ENCODE measurements around the gene ST6GALNAC5. TPM values are rescaled to one million over a fixed set of nuclear protein-coding genes. Genes with fewer than 3 reads are reported as not detected.

Gene ST6GALNAC5
- polyA plus RNA-seq, 1 experiment: 1.6 TPM

GRCh38 chr1:77037038-77037437 lies 169.8 kb downstream of the ST6GALNAC5 start:
- ChIA-PET POLR2A (no interaction called here), CTCF (no interaction called here)
- no peak for DNase-seq (ENCODE audit: low read depth, low spot score)
- Histone ChIP-seq H3K9me3 (ENCODE audit: control insufficient read depth, insufficient read depth, low read length) (no peaks in the 10 kb centered on the region), H3K4me3 (ENCODE audit: low read depth, low read length) (no peak overlapping the region), H3K27ac (ENCODE audit: low read depth, low read length) (no peak overlapping the region), H3K27me3 (ENCODE audit: control insufficient read depth, insufficient read depth, low read length) (peaks cover 10% of the 10 kb centered on the region)
- no peak for TF ChIP-seq CTCF (IDR thresholded peaks at IDR 0.05; ENCODE audit: low read depth, low read length)

- CTCF ChIA-PET: no interaction called here
- no peak for TF ChIP-seq CTCF (IDR thresholded peaks at IDR 0.05; ENCODE audit: low read depth, low read length)
- Histone ChIP-seq H3K27ac (ENCODE audit: low read depth, low read length) (no peak overlapping the region), H3K27me3 (ENCODE audit: control insufficient read depth, insufficient read depth, low read length) (peaks cover 10% of the 10 kb centered on the region), H3K9me3 (ENCODE audit: control insufficient read depth, insufficient read depth, low read length) (no peaks in the 10 kb centered on the region), H3K4me3 (ENCODE audit: low read depth, low read length) (no peak overlapping the region)
- DNase-seq (ENCODE audit: low read depth, low spot score): no peak
- POLR2A ChIA-PET: no interaction called here
These were observed 170.7 kb downstream of the ST6GALNAC5 start for GRCh38 chr1:77038000-77038399.

- Histone ChIP-seq H3K27me3 (ENCODE audit: control insufficient read depth, insufficient read depth, low read length) (peaks cover 3% of the 10 kb centered on the region), H3K4me3 (ENCODE audit: low read depth, low read length) (no peak overlapping the region), H3K27ac (ENCODE audit: low read depth, low read length) (no peak overlapping the region), H3K9me3 (ENCODE audit: control insufficient read depth, insufficient read depth, low read length) (peaks cover 1% of the 10 kb centered on the region; the same call in 1 of the 2 replicates)
- no peak for TF ChIP-seq CTCF (IDR thresholded peaks at IDR 0.05; ENCODE audit: low read depth, low read length)
- ChIA-PET CTCF (no interaction called here), POLR2A (no interaction called here)
- no peak for DNase-seq (ENCODE audit: low read depth, low spot score)
These were observed 171.8 kb downstream of the ST6GALNAC5 start for GRCh38 chr1:77039111-77039510.

GRCh38 chr1:77039739-77040138 lies 172.5 kb downstream of the ST6GALNAC5 start:
- Histone ChIP-seq H3K27me3 (ENCODE audit: control insufficient read depth, insufficient read depth, low read length) (no peaks in the 10 kb centered on the region), H3K4me3 (ENCODE audit: low read depth, low read length) (no peak overlapping the region), H3K27ac (ENCODE audit: low read depth, low read length) (no peak overlapping the region), H3K9me3 (ENCODE audit: control insufficient read depth, insufficient read depth, low read length) (peaks cover 3% of the 10 kb centered on the region; the same call in 1 of the 2 replicates)
- DNase-seq (ENCODE audit: low read depth, low spot score): peak; percentile 79
- CTCF ChIA-PET: no interaction called here
- no peak for TF ChIP-seq CTCF (IDR thresholded peaks at IDR 0.05; ENCODE audit: low read depth, low read length)
- POLR2A ChIA-PET: no interaction called here

GRCh38 chr1:77040826-77041225 lies 173.5 kb downstream of the ST6GALNAC5 start:
- no peak for TF ChIP-seq CTCF (IDR thresholded peaks at IDR 0.05; ENCODE audit: low read depth, low read length)
- H3K9me3 ChIP-seq (ENCODE audit: control insufficient read depth, insufficient read depth, low read length): peaks cover 3% of the 10 kb centered on the region; the same call in 1 of the 2 replicates
- DNase-seq (ENCODE audit: low read depth, low spot score): no peak
- no peak overlapping the region for H3K27ac ChIP-seq (ENCODE audit: low read depth, low read length)
- ChIA-PET POLR2A (no interaction called here), CTCF (no interaction called here)
- H3K4me3 ChIP-seq (ENCODE audit: low read depth, low read length): no peak overlapping the region
- H3K27me3 ChIP-seq (ENCODE audit: control insufficient read depth, insufficient read depth, low read length): no peaks in the 10 kb centered on the region

Data from AG04450 (cell line).